ENCODE measurements around the gene NR5A2. TPM values are rescaled to one million over a fixed set of nuclear protein-coding genes. Genes with fewer than 3 reads are reported as not detected.

Gene NR5A2
- total RNA-seq, 2 donors from 2014 or later, result 0.62 to 1.7 TPM

- no peak overlapping the region for H3K27ac ChIP-seq (ENCODE audit: low read depth, low read length)
- no peaks in the 10 kb centered on the region for H3K4me1 Mint-ChIP-seq
- H3K4me3 ChIP-seq (ENCODE audit: low read length), result no peak overlapping the region
- H3K36me3 Mint-ChIP-seq (ENCODE audit: low read depth), result no peaks in the 10 kb centered on the region
- no peaks in the 10 kb centered on the region for H3K27me3 ChIP-seq (ENCODE audit: control insufficient read depth, insufficient read depth, low read length, poor library complexity, severe bottlenecking)
- H3K4me3 Mint-ChIP-seq, result no peak overlapping the region
- H3K36me3 ChIP-seq (ENCODE audit: control insufficient read depth, insufficient read depth, low read length), result no peaks in the 10 kb centered on the region
- no peaks in the 10 kb centered on the region for H3K27me3 Mint-ChIP-seq (ENCODE audit: insufficient read depth)
- no peak for DNase-seq
- 89 to 92% methylated on average over 2 to 5 of the region's 5 CpGs for WGBS, 2 experiments (ENCODE audit: insufficient coverage in 1 of 2, insufficient read length in 1 of 2)
- peaks cover 4% of the 10 kb centered on the region for H3K9me3 Mint-ChIP-seq
- no peaks in the 10 kb centered on the region for H3K4me1 ChIP-seq (ENCODE audit: control insufficient read depth, insufficient read depth, low read length)
- H3K9me3 ChIP-seq (ENCODE audit: control insufficient read depth, low read length), result no peaks in the 10 kb centered on the region
- no peak overlapping the region for H3K27ac Mint-ChIP-seq
- no peak for TF ChIP-seq CTCF (conservative IDR thresholded peaks at IDR 0.05)
- H3K9ac ChIP-seq (ENCODE audit: extremely low read depth, low read length, poor library complexity, severe bottlenecking), result no peak overlapping the region
Measured at GRCh38 chr1:200205216-200205995, 177.9 kb downstream of the NR5A2 start.

GRCh38 chr1:200206340-200206739, 178.8 kb downstream of the NR5A2 start:
- Mint-ChIP-seq H3K4me1 (no peaks in the 10 kb centered on the region), H3K4me3 (no peak overlapping the region), H3K9me3 (no peaks in the 10 kb centered on the region), H3K27ac (no peak overlapping the region), H3K36me3 (ENCODE audit: low read depth) (no peaks in the 10 kb centered on the region), H3K27me3 (ENCODE audit: insufficient read depth) (no peaks in the 10 kb centered on the region)
- Histone ChIP-seq H3K9ac (ENCODE audit: extremely low read depth, low read length, poor library complexity, severe bottlenecking) (no peak overlapping the region), H3K27me3 (ENCODE audit: control insufficient read depth, insufficient read depth, low read length, poor library complexity, severe bottlenecking) (no peaks in the 10 kb centered on the region), H3K4me3 (ENCODE audit: low read length) (no peak overlapping the region), H3K36me3 (ENCODE audit: control insufficient read depth, insufficient read depth, low read length) (no peaks in the 10 kb centered on the region), H3K27ac (ENCODE audit: low read depth, low read length) (no peak overlapping the region), H3K9me3 (ENCODE audit: control insufficient read depth, low read length) (no peaks in the 10 kb centered on the region), H3K4me1 (ENCODE audit: control insufficient read depth, insufficient read depth, low read length) (no peaks in the 10 kb centered on the region)
- DNase-seq, result no peak
- TF ChIP-seq CTCF (conservative IDR thresholded peaks at IDR 0.05), result no peak
- WGBS, 2 experiments (ENCODE audit: insufficient coverage in 1 of 2, insufficient read length in 1 of 2), result 88 to 94% methylated on average over 3 of the region's 3 CpGs

GRCh38 chr1:200206761-200207160, 179.3 kb downstream of the NR5A2 start:
- Mint-ChIP-seq H3K36me3 (ENCODE audit: low read depth) (no peaks in the 10 kb centered on the region), H3K27me3 (ENCODE audit: insufficient read depth) (no peaks in the 10 kb centered on the region), H3K9me3 (no peaks in the 10 kb centered on the region), H3K4me1 (no peaks in the 10 kb centered on the region), H3K27ac (no peak overlapping the region), H3K4me3 (no peak overlapping the region)
- DNase-seq, result no peak
- H3K9me3 ChIP-seq (ENCODE audit: control insufficient read depth, low read length), result no peaks in the 10 kb centered on the region
- H3K36me3 ChIP-seq (ENCODE audit: control insufficient read depth, insufficient read depth, low read length), result no peaks in the 10 kb centered on the region
- no peaks in the 10 kb centered on the region for H3K4me1 ChIP-seq (ENCODE audit: control insufficient read depth, insufficient read depth, low read length)
- no peak overlapping the region for H3K9ac ChIP-seq (ENCODE audit: extremely low read depth, low read length, poor library complexity, severe bottlenecking)
- 86% methylated on average over 1 of the region's 1 CpG; no CpG with 5 or more reads in 1 of the 2 experiments for WGBS, 2 experiments (ENCODE audit: insufficient coverage in 1 of 2, insufficient read length in 1 of 2)
- TF ChIP-seq CTCF (conservative IDR thresholded peaks at IDR 0.05), result no peak
- no peak overlapping the region for H3K27ac ChIP-seq (ENCODE audit: low read depth, low read length)
- no peaks in the 10 kb centered on the region for H3K27me3 ChIP-seq (ENCODE audit: control insufficient read depth, insufficient read depth, low read length, poor library complexity, severe bottlenecking)
- H3K4me3 ChIP-seq (ENCODE audit: low read length), result no peak overlapping the region
